Spleen (tissue), 11 donors: ENCODE data around the gene EDEM1. TPM values are rescaled to one million over a fixed set of nuclear protein-coding genes. Genes with fewer than 3 reads are reported as not detected.

ENCODE experiments used
- DNase-seq: peaks from one replicate; pipeline ENCODE4 v3.0.0-alpha.2; 2020
- H3K27ac ChIP-seq, 8 donors: fragments of 200-600 bp; sonication (generic) in 7 of 8; 1 replicate in 4 of 8; 2 replicates in 4 of 8; pipeline versions ENCODE4 v1.5.0 to v1.8.0; 2016 to 2021; ENCODE audit warnings: inconsistent platforms in 4 of 8, mild to moderate bottlenecking in 4 of 8, moderate library complexity in 1 of 8
- H3K27me3 ChIP-seq, 7 donors: fragments of 200-600 bp; sonication (generic) in 6 of 7; replicated peaks in 1 of 7; 1 replicate in 4 of 7; 2 replicates in 3 of 7; pipeline versions ENCODE4 v1.5.0 to v1.8.0; 2016 to 2021; ENCODE audit warnings: inconsistent platforms in 3 of 7, mild to moderate bottlenecking in 1 of 7
- H3K36me3 ChIP-seq, 6 donors: fragments of 200-600 bp; sonication (generic) in 5 of 6; 1 replicate in 4 of 6; 2 replicates in 2 of 6; pipeline versions ENCODE4 v1.5.0 to v1.8.0; 2016 to 2021; ENCODE audit warnings: inconsistent platforms in 2 of 6
- H3K4me1 ChIP-seq, 6 donors: fragments of 200-600 bp; sonication (generic) in 5 of 6; 1 replicate in 3 of 6; 2 replicates in 3 of 6; pipeline versions ENCODE4 v1.5.0 to v1.8.0; 2016 to 2021; ENCODE audit warnings: inconsistent platforms in 3 of 6
- H3K4me3 ChIP-seq, 8 donors: fragments of 200-600 bp; sonication (generic) in 7 of 8; 1 replicate in 4 of 8; 2 replicates in 4 of 8; pipeline versions ENCODE4 v1.5.0 to v1.8.0; 2016 to 2021; ENCODE audit warnings: inconsistent platforms in 4 of 8, mild to moderate bottlenecking in 4 of 8, moderate library complexity in 2 of 8
- H3K9me3 ChIP-seq, 8 donors: fragments of 200-600 bp; sonication (generic) in 7 of 8; 1 replicate in 4 of 8; 2 replicates in 4 of 8; pipeline versions ENCODE4 v1.5.0 to v1.8.0; 2016 to 2021; ENCODE audit warnings: inconsistent platforms in 4 of 8
- CTCF ChIP-seq, 11 experiments: fragments of 200-600 bp in 7 of 11; fragments of 450-650 bp in 4 of 11; sonication (generic) in 4 of 11; IDR thresholded peaks in 8 of 11; conservative IDR thresholded peaks in 3 of 11; 1 replicate in 7 of 11; 2 replicates in 4 of 11; pipeline versions ENCODE4 v1.4.0 to v1.8.0; 2016 to 2021; ENCODE audit warnings: antibody characterized with exemption in 11 of 11, inconsistent platforms in 4 of 11, mild to moderate bottlenecking in 1 of 11
- POLR2A ChIP-seq, 3 donors: fragments of 450-650 bp; IDR thresholded peaks; one replicate each; pipeline ENCODE4 v1.5.1; 2017; ENCODE audit warnings: antibody characterized with exemption in 3 of 3, mild to moderate bottlenecking in 1 of 3
- POLR2AphosphoS5 ChIP-seq, 3 donors: sonication (generic); formaldehyde crosslinking; IDR thresholded peaks; one replicate each; pipeline ENCODE4 v1.5.1; 2017; ENCODE audit warnings: antibody characterized with exemption in 3 of 3
- WGBS, 5 donors: extraction: QIAGEN DNeasy Blood & Tissue Kit in 3 of 5; methylation state at CpG; one replicate each; pipeline versions ENCODE4 v1.1.5 to v1.1.7; 2013 to 2018; 5-methylcytosine and 5-hydroxymethylcytosine counted together
- intact Hi-C: fragments of 100-400 bp; cut with DNase I; formaldehyde crosslinking; loops from one replicate; pipeline ENCODE4 v1.15.0; 2023; ENCODE audit warnings: low total_unique reads
- polyA plus RNA-seq, 3 donors: library from polyadenylated mRNA; stranded (reverse); fragments of 200-250 nt; gene quantifications; one replicate each; pipeline ENCODE4 v1.2.1, GENCODE V29; 2013
- total RNA-seq, 7 donors: library from RNA; depleted of rRNA in 3 of 7; stranded (reverse); fragments of >200 nt in 3 of 7; fragmentation: NEBNext Ultra II Directional in 4 of 7; extraction: Animal tissue kit (Norgen Biotek cat#: 25700) in 4 of 7; gene quantifications; one replicate each; pipeline versions ENCODE4 v1.1.0 to v1.2.1, GENCODE V29; 2016 to 2021
- donor health status: healthy with polysubstance abuse.
- donor health status: DM: no; HTN: no; CAD: no; lungs with moderate emphysema.
- donor health status: DM: no; HTN: no; CAD: no.
- donor health status: Bipolar disorder and iron deficiency.
- donor health status: healthy.
- donor health status: DM: no; HTN: no; CAD: no.
- donor health status: DM: yes; HTN: yes; CAD: no.

EDEM1 gene
- total and polyA plus RNA-seq, 10 donors: 8.4 to 174 (median 73.8) TPM

GRCh38 chr3:5227812-5228211, 40.3 kb downstream of the EDEM1 start:
- no peaks in the 10 kb centered on the region for H3K27me3 ChIP-seq
- H3K36me3 ChIP-seq: peaks cover 0 to 4% (median 0%) of the 10 kb centered on the region in 6 donors
- DNase-seq: no peak
- TF ChIP-seq POLR2A (IDR thresholded peaks at IDR 0.05) (no peak), POLR2AphosphoS5 (IDR thresholded peaks at IDR 0.05) (no peak)
- no peak overlapping the region for H3K27ac ChIP-seq
- intact Hi-C loops: no loop called here
- peaks cover 0 to 12% (median 3%) of the 10 kb centered on the region in 6 donors for H3K4me1 ChIP-seq
- 73 to 89% (median 77%) methylated on average over 6 of the region's 6 CpGs for WGBS, 5 donors
- H3K9me3 ChIP-seq: no peaks in the 10 kb centered on the region
- H3K4me3 ChIP-seq: no peak overlapping the region

DNA sequence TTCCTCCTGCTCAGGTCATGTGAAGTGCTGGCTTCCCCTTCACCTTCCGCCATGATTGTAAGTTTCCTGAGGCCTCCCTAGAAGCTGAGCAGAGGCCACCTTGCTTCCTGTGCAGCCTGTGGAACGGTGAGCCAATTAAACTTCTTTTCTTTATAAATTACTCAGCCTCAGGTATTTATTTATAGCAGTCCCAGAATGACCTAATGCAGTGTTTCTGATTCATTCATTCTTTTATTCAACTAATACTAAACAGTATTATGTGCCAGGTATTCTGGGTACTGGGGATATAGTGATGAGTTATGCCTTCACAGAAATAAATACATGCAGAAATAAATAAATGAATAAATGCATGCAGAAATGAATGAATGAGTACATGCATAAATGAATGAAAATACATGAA, 41.9 kb downstream of the EDEM1 start:
- Histone ChIP-seq H3K9me3 (no peaks in the 10 kb centered on the region), H3K4me3 (no peak overlapping the region), H3K27me3 (no peaks in the 10 kb centered on the region), H3K36me3 (no peaks in the 10 kb centered on the region), H3K4me1 (peaks cover 0 to 12% (median 3%) of the 10 kb centered on the region in 6 donors), H3K27ac (no peak overlapping the region)
- intact Hi-C loops: no loop called here
- TF ChIP-seq POLR2A (IDR thresholded peaks at IDR 0.05): no peak
- TF ChIP-seq POLR2AphosphoS5 (IDR thresholded peaks at IDR 0.05): no peak
- no peak for TF ChIP-seq CTCF (IDR thresholded peaks at IDR 0.05 in 8 of 11, conservative IDR thresholded peaks at IDR 0.05 in 3 of 11)
- DNase-seq: no peak
- WGBS, 5 donors: 35 to 51% (median 42%) methylated on average over 2 of the region's 2 CpGs

DNA sequence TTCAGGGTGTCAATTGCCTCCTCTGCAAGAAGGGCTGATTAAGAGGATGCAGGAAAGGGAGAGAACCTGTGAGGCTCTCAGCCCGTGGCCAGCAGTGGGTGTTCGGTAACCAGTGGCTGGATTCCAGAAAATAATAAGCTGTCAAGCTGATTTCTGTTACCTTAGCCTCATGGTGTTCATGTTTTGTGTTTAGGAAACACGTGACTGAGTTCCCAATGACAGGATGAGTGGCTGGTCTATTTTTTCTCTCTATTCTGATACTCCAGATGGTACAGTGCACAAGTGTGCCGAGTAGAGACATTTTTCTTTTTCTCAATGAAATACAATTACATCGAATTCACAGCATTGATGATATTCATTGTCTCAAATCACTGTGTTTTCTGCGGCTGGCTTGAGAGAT, 43.6 kb downstream of the EDEM1 start:
- TF ChIP-seq CTCF (IDR thresholded peaks at IDR 0.05 in 8 of 11, conservative IDR thresholded peaks at IDR 0.05 in 3 of 11): no peak
- no peak for TF ChIP-seq POLR2A (IDR thresholded peaks at IDR 0.05)
- no peak for TF ChIP-seq POLR2AphosphoS5 (IDR thresholded peaks at IDR 0.05)
- intact Hi-C loops: no loop called here
- no peaks in the 10 kb centered on the region for H3K36me3 ChIP-seq
- no peaks in the 10 kb centered on the region for H3K9me3 ChIP-seq
- no peaks in the 10 kb centered on the region for H3K27me3 ChIP-seq
- peaks cover 0 to 11% (median 3%) of the 10 kb centered on the region in 6 donors for H3K4me1 ChIP-seq
- no peak overlapping the region for H3K4me3 ChIP-seq
- no peak overlapping the region for H3K27ac ChIP-seq
- no peak for DNase-seq
- 44 to 60% (median 53%) methylated on average over 6 of the region's 6 CpGs for WGBS, 5 donors

GRCh38 chr3:5231487-5231886, 44.0 kb downstream of the EDEM1 start:
- no peaks in the 10 kb centered on the region for H3K27me3 ChIP-seq
- H3K36me3 ChIP-seq: no peaks in the 10 kb centered on the region
- H3K9me3 ChIP-seq: no peaks in the 10 kb centered on the region
- H3K4me3 ChIP-seq: no peak overlapping the region
- intact Hi-C loops: no loop called here
- 25 to 59% (median 42%) methylated on average over 2 of the region's 2 CpGs for WGBS, 5 donors
- peaks cover 0 to 7% (median 3%) of the 10 kb centered on the region in 6 donors for H3K4me1 ChIP-seq
- no peak for TF ChIP-seq POLR2AphosphoS5 (IDR thresholded peaks at IDR 0.05)
- TF ChIP-seq POLR2A (IDR thresholded peaks at IDR 0.05): no peak
- no peak for TF ChIP-seq CTCF (IDR thresholded peaks at IDR 0.05 in 8 of 11, conservative IDR thresholded peaks at IDR 0.05 in 3 of 11)
- no peak overlapping the region for H3K27ac ChIP-seq
- no peak for DNase-seq

DNA sequence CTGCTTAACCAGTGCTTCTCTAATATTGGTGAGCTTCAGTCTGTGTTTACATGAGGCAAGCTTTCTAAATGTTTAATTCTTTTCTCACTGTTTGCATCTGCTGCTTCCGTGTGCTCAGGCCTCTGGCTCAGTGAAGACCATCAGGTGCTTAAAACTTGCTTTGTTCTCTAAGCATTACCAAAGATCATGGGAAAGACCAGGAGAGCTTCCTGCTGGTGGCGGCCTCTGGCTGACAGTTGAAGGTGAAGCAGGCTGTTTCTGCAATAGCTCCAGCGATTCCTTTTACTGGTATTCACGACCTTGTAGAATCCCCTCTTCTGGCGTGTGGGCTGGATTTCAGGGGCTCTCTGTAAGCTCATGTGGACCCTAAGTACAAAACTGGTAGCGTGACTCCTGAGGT, 45.1 kb downstream of the EDEM1 start:
- intact Hi-C loops: no loop called here
- no peak for TF ChIP-seq CTCF (IDR thresholded peaks at IDR 0.05 in 8 of 11, conservative IDR thresholded peaks at IDR 0.05 in 3 of 11)
- no peak for TF ChIP-seq POLR2A (IDR thresholded peaks at IDR 0.05)
- no peak for TF ChIP-seq POLR2AphosphoS5 (IDR thresholded peaks at IDR 0.05)
- 56 to 78% (median 67%) methylated on average over 6 of the region's 6 CpGs for WGBS, 5 donors

More for the DNA sequence above, 45.1 kb downstream of the EDEM1 start:
- Histone ChIP-seq H3K27me3 (no peaks in the 10 kb centered on the region), H3K4me3 (no peak overlapping the region), H3K4me1 (no peaks in the 10 kb centered on the region), H3K36me3 (no peaks in the 10 kb centered on the region), H3K9me3 (no peaks in the 10 kb centered on the region), H3K27ac (no peak overlapping the region)
- no peak for DNase-seq
